Hepatocyte (in vitro differentiated cells): ENCODE results near the gene PRELID3B.

Source experiments
- CTCF ChIP-seq: fragments of 200-600 bp; sonication (generic); IDR thresholded peaks from 2 replicates; pipeline ENCODE4 v1.5.1; 2016; ENCODE audit warnings: antibody characterized with exemption, mild to moderate bottlenecking; ENCODE audit not compliant: poor library complexity
- EZH2phosphoT487 ChIP-seq: fragments of 200-600 bp; sonication (generic); IDR thresholded peaks from one replicate; pipeline ENCODE4 v1.6.1; 2018; ENCODE audit warnings: antibody characterized with exemption, mild to moderate bottlenecking, low read depth, moderate library complexity; ENCODE audit not compliant: unreplicated experiment, severe bottlenecking

GRCh38 chr20:59008715-59009336 lies 33.8 kb downstream of the PRELID3B start:
- TF ChIP-seq CTCF, result no peak
- no peak for TF ChIP-seq EZH2phosphoT487
